GM13977 (cell line): ENCODE measurements around the gene GPHB5.
A peak's percentile ranks its signal among the peaks of the same experiment; 100 is the strongest.
"Not testable (repeated sequence)": the region's sequence is repeated elsewhere in the genome, so short reads cannot be mapped to it uniquely, and the experiment has no call there.

Experiments used
- DNase-seq: peaks from one replicate; pipeline ENCODE4 v3.0.0; 2012; ENCODE audit warnings: low spot score
- CTCF ChIP-seq: IDR thresholded peaks from 2 replicates; pipeline ENCODE4 v1.5.1; 2012; ENCODE audit warnings: mild to moderate bottlenecking, control low read depth; ENCODE audit not compliant: insufficient read depth; ENCODE audit errors: extremely low read depth, missing control alignments
- in situ Hi-C: fragments of 300-500 bp; cut with MboI; formaldehyde crosslinking; loops from one replicate; pipeline ENCODE4 v1.12.0; 2022; ENCODE audit warnings: low sequenced_read_pairs, low pct_unique_long_range_greater_than_20kb, mixed read lengths, inconsistent platforms; ENCODE audit not compliant: unreplicated experiment

GPHB5 gene

GRCh38 chr14:63322472-63322871 lies 3.7 kb upstream of the GPHB5 start:
- DNase-seq: no peak
- in situ Hi-C loops: no loop called here
- no peak for TF ChIP-seq CTCF

GRCh38 chr14:63308723-63309317 lies 9.9 kb downstream of the GPHB5 start:
- DNase-seq: peak; percentile 25
- TF ChIP-seq CTCF: peak; percentile 54
- in situ Hi-C loops: no loop called here

GRCh38 chr14:63304429-63304828 lies 14.3 kb downstream of the GPHB5 start:
- not testable (repeated sequence) for DNase-seq

GRCh38 chr14:63301891-63302534 lies 16.7 kb downstream of the GPHB5 start:
- DNase-seq: no peak
- no peak for TF ChIP-seq CTCF
- in situ Hi-C loops: no loop called here

More at GRCh38 chr14:63304429-63304828, 14.3 kb downstream of the GPHB5 start:
- in situ Hi-C loops: not testable (repeated sequence)

GRCh38 chr14:63300854-63301253 lies 17.9 kb downstream of the GPHB5 start:
- in situ Hi-C loops: no loop called here
- no peak for DNase-seq
- no peak for TF ChIP-seq CTCF

GRCh38 chr14:63299351-63300110 lies 19.2 kb downstream of the GPHB5 start:
- in situ Hi-C loops: no loop called here
- TF ChIP-seq CTCF: no peak
- DNase-seq: no peak
